ENCODE data around the gene DGCR2.

The DGCR2 gene

GRCh38 chr22:19092725-19093124, 29.5 kb downstream of the DGCR2 start:
- no peak for TF ChIP-seq CTCF (IDR thresholded peaks at IDR 0.05; ENCODE audit: low read depth, low read length)
- no peak for DNase-seq (ENCODE audit: low read depth in 2 of 2)
- H3K4me3 ChIP-seq (replicated peaks in 1 of 2; ENCODE audit: low read depth in 2 of 2, low read length in 2 of 2): no peak overlapping the region

- H3K4me3 ChIP-seq (replicated peaks in 1 of 2; ENCODE audit: low read depth in 2 of 2, low read length in 2 of 2): no peak overlapping the region
- no peak for DNase-seq (ENCODE audit: low read depth in 2 of 2)
- TF ChIP-seq CTCF (IDR thresholded peaks at IDR 0.05; ENCODE audit: low read depth, low read length): no peak
These were observed 31.6 kb downstream of the DGCR2 start for GRCh38 chr22:19090586-19091127.

- H3K4me3 ChIP-seq (replicated peaks in 1 of 2; ENCODE audit: low read depth in 2 of 2, low read length in 2 of 2): no peak overlapping the region
- TF ChIP-seq CTCF (IDR thresholded peaks at IDR 0.05; ENCODE audit: low read depth, low read length): no peak
- no peak for DNase-seq (ENCODE audit: low read depth in 2 of 2)
These were observed 32.0 kb downstream of the DGCR2 start for GRCh38 chr22:19090183-19090582.

GRCh38 chr22:19088866-19089595, 33.2 kb downstream of the DGCR2 start:
- no peak for DNase-seq (ENCODE audit: low read depth in 2 of 2)
- no peak for TF ChIP-seq CTCF (IDR thresholded peaks at IDR 0.05; ENCODE audit: low read depth, low read length)
- no peak overlapping the region for H3K4me3 ChIP-seq (replicated peaks in 1 of 2; ENCODE audit: low read depth in 2 of 2, low read length in 2 of 2)

GRCh38 chr22:19086896-19087295, 35.3 kb downstream of the DGCR2 start:
- TF ChIP-seq CTCF (IDR thresholded peaks at IDR 0.05; ENCODE audit: low read depth, low read length): no peak
- peak; percentile 18 to 52 for DNase-seq (ENCODE audit: low read depth in 2 of 2)
- no peak overlapping the region for H3K4me3 ChIP-seq (replicated peaks in 1 of 2; ENCODE audit: low read depth in 2 of 2, low read length in 2 of 2)

GRCh38 chr22:19086417-19086816, 35.8 kb downstream of the DGCR2 start:
- DNase-seq (ENCODE audit: low read depth in 2 of 2): no peak
- no peak for TF ChIP-seq CTCF (IDR thresholded peaks at IDR 0.05; ENCODE audit: low read depth, low read length)
- H3K4me3 ChIP-seq (replicated peaks in 1 of 2; ENCODE audit: low read depth in 2 of 2, low read length in 2 of 2): no peak overlapping the region
